ENCODE results near the gene ZNF799.
"Not testable (repeated sequence)": the region's sequence is repeated elsewhere in the genome, so short reads cannot be mapped to it uniquely, and the experiment has no call there.

Gene ZNF799

DNA sequence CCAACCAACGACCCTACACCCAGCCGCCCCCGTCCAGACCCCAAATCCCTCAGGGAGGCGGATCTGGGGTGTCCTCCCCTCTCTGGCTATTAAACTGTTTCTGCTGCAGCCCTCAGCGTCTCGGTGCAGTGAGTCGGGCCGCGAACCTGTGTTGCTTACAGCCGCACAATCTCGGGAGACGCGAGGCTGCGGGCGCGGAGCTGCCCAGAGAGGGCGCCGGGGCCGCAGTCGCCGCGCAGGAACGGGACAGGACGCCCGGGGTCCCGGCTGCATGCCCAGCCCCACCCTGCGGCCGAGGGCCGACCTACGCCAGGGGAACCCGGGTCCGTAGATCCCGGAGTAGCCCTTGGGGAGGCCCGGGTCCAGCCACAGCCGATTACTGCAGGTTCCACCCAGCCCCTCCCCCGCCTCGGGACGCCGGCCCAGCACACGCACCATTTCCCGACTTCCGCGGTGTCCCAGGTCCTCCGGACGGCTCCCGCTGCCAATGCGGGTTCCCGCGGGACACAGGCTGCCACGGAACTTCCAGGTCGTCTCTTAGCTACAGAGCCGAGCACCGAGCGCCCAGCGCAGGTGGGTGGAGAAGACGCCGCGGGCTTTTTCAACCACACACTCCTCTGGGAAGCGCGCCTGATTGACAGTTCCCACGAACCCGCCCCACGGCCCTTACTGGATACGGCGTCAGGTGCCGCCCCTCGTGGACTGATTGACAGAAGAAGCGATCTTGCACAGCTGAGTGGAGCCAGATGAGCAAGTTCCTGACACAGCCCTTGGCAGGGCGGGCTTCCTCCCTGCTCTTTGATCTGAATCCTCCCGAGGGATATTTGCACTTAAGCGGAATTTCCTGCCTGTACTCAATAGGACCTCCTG lies at the start of gene ZNF799:
ZNF799 (minus strand) TSS at position 639 of the 870 bp plus-strand sequence; CDS start at position 438, 201 bp downstream.
- peak; percentile 92 for DNase-seq

DNA sequence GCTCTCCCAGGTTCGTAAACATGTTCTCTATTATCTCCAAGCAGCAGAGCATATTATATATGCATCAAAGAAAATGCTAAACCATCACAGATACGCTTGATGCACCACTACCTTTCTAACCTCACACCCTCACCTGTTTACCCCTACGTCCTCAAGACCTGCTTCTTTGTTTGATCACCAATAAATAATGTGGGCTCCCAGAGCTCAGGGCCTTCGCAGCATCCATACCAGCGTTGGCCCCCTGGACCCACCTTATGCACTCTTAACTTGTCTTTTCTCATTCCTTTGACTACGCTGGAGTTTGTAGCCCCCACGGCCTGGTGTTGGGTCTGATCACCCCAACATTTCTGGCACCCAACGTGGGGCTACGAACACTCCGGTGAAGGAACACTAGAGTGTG lies 49.8 kb upstream of the ZNF799 start:
- DNase-seq: no peak

DNA sequence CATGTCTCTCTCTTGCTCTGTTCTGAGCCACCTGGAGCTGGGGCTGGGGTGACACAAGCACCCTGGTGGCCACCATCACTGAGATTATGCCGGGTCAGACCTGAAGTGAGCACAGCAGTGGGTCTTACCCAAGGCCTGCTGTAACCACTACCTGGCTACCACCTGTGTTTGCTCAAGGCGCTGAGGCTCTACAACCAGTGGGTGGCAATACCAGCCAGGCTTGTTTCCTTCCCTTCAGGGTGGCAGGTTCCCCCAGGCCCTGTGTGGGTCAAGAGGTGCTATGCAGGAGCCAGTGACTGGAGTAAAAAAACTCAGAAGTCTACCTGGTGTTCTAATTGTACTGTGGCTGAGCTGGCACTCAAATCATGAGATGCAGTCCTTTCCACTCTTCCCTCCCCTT lies 47.7 kb upstream of the ZNF799 start:
- DNase-seq: no peak

DNA sequence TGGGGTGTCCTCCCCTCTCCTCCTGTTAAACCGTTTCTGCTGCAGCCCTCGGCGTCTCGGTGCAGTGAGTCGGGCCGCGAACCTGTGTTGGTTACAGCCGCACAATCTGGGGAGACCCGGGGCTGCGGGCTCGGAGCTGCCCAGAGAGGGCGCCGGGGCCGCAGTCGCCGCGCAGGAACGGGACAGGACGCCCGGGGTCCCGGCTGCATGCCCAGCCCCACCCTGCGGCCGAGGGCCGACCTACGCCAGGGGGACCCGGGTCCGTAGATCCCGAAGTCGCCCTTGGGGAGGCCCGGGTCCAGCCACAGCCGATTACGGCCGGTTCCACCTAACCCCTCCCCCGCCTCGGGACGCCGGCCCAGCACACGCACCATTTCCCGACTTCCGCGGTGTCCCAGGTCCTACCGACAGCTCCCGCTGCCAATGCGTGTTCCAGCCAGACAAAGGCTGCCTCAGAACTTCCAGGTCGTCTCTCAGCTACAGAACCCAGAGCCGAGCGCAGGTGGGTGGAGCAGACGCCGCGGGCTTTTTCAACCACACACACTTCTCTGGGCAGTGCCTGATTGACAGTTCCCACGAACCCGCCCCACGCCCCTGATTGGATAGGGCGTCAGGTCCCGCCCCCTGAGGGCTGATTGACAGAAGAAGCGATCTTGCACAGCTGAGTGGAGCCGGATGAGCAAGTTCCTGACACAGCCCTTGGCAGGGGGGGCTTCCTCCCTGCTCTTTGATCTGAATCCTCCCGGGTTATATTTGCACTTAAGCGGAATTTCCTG lies 39.7 kb upstream of the ZNF799 start, which contains the start of gene ZNF443:
ZNF443 (minus strand) TSS at position 481 of the 776 bp plus-strand sequence; CDS start at position 374, 107 bp downstream.
- peak; percentile 95 for DNase-seq

DNA sequence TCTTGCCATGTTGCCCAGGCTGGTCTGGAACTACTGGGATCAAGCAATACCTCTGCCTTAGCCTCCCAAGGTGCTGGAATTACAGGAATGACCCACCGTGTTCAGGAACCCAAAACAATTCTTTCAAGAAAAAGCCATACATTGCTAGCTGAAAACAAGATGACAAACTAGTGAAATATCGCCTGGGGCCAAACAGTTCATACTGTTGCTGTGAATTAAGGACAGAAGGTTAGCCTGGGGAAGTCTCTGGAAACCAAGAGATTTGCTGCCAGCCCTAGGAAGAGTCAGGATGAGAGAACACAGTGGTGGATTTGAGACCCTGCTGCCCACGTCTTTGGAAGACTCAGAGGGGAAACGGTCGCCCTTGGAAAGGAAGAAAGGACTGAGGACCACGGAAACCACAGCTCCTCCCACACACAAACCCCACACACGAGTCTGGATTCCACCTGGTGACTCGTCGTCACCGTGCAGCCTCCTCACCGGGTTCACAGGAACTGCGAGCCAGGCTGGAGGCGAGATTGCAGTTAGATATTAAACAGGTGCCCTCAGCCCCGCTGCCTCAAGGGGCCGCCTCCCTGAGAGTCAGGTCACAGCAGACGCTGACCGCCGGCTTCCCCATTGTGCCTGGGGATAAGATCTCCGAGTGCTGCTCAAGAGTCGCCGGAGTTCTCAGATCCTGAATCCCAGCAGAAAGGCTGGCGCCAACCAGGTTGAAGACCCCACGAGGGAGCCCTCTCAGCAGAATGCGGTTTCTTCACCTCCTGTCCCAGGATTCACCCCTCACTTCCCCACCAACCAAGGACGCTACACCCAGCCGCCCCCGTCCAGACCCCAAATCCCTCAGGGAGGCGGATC lies 38.8 kb upstream of the ZNF799 start:
- DNase-seq: peak; percentile 24

DNA sequence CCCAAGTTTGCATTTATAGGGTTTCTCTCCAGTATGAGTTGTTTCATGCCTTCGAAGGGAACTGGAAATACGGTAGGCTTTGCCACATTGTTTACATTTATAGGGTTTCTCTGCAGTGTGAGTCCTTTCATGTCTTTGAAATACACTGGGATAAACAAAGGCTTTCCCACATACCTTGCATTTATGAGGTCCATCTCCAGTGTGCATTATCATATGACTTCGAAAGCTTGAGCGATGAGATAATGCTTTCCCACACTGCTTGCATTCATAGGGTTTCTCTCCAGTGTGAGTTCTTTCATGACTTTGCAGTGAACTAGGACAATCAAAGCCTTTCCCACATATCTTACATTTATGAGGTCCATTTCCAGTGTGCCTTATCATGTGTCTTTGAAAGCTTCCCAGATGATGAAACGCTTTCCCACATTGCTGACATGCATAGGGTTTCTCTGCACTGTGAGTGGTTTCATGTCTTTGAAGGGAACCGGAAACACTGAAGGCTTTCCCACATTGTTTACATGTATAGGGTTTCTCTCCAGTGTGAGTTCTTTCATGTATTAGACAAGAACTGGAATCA lies 29.7 kb upstream of the ZNF799 start:
- DNase-seq: not testable (repeated sequence)

DNA sequence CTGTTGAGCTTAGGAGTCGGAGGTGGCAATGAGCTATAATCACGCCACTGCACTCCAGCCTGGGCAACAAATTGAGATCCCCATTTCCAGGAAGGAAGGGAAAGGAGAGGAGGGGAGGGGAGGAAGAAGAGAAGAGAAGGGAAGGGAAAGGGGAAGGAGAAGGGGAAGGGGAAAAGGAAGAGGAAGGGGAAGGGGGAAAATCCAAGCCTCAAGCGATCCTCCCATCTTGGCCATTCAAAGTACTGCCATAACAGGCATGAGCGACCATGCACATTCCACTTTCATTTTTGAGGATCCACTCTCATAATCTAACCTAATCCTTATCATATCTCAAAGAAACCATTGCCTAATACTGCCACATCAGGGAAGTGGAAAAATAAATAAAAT lies 24.8 kb upstream of the ZNF799 start:
- no peak for DNase-seq

DNA sequence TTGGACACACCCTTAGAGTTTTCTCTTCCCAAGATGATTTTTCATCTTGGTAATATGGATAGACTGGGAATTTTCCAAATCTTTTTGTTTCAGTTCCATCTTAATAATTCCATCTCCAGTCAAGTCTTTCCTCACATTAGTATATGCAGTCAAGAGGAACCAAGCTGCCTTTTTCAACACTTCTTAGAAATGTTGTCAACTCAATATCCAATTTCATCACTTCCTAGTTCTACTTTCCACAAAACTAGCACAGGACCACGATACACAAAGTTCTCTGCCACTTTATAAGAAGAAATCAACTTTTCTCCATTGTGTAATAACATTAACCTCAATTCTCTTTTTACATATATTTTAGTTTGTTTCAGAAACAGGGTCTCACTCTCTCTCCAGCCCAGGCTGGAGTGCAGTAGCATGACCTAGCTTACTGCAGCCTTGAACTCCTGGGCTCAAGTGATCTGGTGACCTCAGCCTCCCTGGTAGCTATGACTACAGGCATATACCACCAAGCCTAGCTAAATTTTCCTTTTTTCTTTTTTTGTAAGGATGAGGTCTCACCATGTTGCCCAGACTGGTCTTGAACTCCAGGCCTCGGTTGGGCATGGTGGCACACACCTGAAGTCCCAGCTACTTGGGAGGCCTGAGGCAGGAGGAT lies 24.3 kb upstream of the ZNF799 start:
- peak; percentile 53 for DNase-seq

DNA sequence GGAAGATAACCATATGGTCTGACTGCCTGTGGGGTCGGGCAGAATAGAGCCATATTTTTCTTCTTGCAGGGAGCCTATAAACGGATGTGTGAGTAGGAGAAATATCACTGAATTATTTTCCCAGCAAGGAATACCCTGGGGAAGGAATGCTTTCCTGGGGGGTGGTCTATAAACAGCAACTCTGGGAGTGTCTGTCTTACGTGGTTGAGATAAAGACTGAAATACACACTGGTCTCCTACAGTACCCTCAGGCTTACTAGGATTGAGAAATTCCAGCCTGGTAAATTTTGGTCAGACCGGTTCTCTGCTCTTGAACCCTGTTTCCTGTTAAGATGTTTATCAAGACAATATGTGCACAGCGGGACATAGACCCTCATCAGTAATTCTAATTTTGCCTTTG lies 16.2 kb upstream of the ZNF799 start:
- DNase-seq: not testable (repeated sequence)

DNA sequence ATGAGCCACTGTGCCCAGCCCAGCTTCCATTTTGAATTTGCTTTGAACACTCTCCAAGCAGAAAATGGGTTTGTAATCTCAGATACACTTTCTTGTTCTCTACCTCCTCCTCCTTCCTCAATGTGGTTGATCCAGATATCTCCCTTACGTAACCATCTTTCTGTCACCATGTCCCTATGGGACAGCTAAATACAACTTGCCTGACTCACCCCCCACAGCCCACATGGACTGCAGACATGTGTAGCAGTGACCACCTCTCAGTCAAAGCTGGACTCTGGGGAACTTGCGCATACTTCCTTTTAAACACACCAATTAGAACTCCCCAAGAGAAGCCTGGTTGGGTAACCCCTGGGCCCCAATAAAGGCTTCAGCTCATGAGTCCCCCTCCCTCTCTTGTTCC lies 10.8 kb upstream of the ZNF799 start:
- DNase-seq: peak; percentile 3

DNA sequence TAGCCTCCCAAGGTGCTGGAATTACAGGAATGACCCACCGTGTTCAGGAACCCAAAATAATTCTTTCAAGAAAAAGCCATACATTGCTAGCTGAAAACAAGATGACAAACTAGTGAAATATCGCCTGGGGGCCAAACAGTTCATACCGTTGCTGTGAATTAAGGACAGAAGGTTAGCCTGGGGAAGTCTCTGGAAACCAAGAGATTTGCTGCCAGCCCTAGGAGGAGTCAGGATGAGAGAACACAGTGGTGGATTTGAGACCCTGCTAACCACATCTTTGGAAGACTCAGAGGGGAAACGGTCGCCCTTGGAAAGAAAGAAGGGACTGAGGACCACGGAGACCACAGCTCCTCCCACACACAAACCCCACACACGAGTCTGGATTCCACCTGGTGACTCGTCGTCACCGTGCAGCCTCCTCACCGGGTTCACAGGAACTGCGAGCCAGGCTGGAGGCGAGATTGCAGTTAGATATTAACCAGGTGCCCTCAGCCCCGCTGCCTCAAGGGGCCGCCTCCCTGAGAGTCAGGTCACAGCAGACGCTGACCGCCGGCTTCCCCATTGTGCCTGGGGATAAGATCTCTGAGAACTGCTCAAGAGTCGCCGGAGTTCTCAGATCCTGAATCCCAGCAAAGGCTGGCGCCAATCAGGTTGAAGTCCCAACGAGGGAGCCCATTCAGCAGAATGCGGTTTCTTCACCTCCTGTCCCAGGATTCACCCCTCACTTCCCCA lies 1.0 kb downstream of the ZNF799 start:
- DNase-seq: peak; percentile 4

DNA sequence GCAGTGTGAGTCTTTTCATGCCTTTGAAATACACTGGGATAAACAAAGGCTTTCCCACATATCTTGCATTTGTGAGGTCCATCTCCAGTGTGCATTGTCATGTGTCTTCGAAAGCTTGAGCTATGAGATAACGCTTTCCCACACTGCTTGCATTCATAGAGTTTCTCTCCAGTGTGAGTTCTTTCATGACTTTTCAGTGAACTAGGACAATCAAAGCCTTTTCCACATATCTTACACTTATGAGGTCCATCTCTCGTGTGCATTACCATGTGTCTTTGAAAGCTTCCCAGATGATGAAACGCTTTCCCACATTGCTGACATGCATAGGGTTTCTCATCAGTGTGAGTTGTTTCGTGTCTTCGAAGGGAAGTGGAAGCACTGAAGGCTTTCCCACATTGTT lies 9.9 kb downstream of the ZNF799 start:
- DNase-seq: not testable (repeated sequence)

DNA sequence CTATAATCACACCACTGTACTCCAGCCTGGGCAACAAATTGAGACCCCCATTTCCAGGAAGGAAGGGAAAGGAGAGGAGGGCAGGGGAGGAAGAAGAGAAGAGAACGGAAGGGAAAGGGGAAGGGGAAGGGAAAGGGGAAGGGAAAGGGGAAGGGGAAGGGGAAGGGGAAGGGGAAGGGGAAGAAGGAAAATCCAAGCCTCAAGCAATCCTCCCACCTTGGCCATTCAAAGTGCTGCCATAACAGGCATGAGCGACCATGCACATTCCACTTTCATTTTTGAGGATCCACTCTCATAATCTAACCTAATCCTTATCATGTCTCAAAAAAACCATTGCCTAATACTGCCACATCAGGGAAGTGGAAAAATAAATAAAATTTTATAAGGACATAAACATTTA lies 14.7 kb downstream of the ZNF799 start:
- not testable (repeated sequence) for DNase-seq

DNA sequence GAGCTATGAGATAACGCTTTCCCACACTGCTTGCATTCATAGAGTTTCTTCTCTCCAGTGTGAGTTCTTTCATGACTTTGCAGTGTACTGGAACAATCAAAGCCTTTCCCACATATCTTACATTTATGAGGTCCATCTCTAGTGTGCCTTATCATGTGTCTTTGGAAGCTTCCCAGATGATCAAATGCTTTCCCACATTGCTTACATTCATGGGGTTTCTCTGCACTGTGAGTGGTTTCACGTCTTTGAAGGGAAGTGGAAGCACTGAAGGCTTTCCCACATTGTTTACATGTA lies 20.7 kb downstream of the ZNF799 start:
- DNase-seq: no peak

DNA sequence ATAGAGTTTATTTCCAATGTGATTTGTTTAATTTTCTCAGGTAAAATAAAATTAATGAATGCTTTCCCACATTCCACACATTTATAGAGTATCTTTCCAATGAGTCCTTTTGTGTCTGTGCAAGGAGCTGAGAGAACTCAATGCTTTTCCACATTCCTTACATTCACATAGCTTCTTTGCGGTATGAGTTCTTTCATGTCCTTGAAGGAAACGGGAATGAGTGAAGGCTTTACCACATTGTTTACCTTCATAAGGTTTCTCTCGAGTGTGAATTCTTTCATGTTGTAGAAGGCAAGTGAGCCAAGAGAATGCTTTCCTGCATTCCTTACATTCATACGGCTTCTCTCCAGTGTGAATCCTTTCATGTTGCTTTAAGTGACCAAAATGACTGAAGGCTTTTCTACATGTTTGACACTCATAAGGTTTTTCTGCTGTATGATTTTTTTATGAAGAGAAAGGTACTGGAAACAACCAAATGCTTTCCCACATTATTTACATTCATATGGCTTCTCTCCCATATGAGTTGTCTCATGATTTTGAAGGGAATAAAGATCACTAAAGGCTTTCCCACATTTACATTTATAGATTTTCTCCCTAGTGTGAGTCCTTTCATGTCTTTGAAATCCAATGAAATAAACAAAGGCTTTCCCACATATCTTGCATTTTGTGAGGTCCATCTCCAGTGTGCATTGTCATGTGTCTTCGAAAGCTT lies 21.2 kb downstream of the ZNF799 start:
- DNase-seq: no peak

DNA sequence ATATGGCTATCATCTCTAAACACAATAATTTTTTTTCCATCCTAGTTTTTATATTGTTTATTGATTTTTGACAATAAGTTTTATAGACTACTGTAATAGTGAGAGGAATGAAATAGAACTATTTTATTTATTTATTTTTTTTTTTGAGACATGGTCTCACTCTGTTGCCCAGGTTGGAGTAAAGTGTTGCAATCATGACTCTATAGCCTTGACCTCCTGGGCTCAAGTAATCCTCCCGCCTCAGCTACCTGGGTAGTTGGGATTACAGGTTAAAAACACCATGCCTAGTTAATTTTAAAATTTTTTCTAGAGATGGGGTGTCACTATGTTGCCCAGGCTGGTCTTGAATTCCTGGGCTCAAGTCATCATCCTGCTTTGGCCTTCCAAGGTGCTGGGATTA lies 27.0 kb downstream of the ZNF799 start:
- no peak for DNase-seq

DNA sequence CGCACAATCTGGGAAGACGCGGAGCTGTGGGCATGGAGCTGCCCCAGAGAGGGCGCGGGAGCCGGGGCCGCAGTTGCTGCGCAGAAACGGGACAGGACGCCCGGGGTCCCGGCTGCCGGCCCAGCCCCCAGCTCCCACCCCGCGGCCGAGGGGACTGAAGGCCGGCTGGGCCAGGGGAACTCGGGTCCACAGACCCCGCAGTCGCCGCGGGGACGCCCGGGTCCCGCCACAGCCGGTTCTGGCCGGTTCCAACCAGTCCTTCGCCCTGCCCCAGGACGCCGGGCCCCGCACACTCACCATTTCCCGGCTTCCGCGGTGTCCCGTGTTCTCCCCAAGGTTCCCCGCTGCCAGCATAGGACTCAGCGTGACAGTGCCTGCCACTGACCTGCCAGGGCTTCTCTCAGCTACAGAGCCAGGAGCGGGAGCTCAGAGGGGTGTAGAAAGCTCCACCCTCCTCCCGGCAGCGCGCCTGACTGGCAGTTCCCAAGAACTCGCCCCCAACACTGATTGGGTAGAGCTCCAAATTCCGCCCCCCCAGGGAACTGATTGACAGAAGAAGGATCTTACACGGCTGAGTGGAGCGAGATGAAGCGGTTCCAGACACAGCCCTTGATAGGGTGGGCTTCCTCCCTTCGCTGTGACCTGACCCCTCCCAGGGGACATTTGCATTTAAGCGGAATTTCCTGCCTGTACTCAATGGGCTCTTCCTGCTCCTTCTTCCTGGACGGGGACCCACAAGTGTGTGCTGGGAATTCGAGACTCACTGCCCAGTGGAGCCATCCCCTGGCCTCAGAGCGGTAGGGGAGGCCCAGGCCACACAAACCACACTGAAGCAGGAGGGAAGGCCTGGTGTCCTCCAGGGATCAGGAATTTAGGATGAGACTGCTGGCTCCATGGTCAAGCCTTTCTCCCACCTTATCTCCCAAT lies 35.6 kb downstream of the ZNF799 start, which contains the start of gene ZNF442:
ZNF442 (minus strand) TSS at position 448 of the 927 bp plus-strand sequence. CDS start 2,052 bp downstream, outside the sequence.
- DNase-seq: peak; percentile 94

DNA sequence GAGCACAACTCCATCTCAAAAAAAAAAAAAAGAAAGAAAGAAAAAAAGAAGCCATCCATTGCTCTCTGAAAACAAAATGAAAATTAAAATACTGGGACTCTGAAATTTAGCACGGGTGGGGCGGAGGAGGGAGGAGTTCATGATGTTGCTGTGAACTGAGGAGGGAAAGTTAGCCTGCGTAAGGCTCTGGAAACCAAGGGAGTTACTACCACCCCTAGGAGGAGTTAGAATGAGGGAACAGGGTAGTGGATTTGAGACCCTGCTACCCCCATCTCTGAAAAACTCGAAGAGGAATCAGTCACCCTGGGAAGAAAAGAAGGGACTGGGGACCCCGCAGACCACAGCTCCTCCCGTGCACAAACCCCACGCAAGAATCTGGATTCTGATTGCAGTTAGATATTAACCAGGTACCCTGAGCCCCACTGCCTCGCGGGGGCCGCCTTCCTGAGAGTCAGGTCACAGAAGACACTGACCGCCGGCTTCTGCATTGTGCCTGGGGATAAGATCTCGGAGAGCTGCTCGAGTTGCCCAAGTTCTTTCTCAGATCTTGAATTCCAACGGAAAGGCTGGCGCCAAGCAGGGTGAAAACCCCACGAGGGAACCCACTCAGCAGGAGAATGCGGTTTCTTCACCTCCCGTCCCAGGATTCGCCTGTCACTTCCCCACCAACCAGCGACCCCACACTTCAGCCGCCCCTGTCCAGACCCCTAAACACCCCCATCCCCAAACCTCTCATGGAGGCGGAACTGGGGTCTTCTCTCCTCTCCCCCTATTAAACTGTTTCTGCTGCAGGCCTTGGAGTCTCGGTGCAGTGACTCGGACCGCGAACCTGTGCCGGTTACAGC lies 36.5 kb downstream of the ZNF799 start:
- no peak for DNase-seq

DNA sequence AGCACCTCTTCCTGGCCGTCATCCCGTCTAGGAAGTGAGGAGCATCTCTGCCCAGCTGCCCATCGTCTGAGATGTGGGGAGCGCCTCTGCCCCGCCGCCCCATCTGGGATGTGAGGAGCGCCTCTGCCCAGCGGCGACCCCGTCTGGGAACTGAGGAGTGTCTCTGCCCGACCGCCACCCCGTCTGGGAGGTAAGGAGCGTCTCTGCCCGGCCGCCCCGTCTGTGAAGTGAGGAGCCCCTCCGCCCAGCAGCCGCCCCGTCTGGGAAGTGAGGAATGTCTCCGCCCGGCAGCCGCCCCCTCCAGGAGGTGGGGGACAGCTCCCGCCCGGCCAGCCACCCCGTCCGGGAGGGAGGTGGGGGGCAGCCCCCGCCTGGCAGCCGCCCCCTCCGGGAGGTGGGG lies 38.8 kb downstream of the ZNF799 start:
- DNase-seq: not testable (repeated sequence)
